HG02884 (cell line): ENCODE data around the gene STKLD1.

Experiments used
- ATAC-seq: cut with Tn5 transposase; IDR thresholded peaks from one replicate; pipeline ENCODE4 v1.9.1; 2021; ENCODE audit warnings: mild to moderate bottlenecking, moderate library complexity; ENCODE audit not compliant: unreplicated experiment

STKLD1 gene

GRCh38 chr9:133405508-133406438 lies 29.6 kb downstream of the STKLD1 start:
- no peak for ATAC-seq

DNA sequence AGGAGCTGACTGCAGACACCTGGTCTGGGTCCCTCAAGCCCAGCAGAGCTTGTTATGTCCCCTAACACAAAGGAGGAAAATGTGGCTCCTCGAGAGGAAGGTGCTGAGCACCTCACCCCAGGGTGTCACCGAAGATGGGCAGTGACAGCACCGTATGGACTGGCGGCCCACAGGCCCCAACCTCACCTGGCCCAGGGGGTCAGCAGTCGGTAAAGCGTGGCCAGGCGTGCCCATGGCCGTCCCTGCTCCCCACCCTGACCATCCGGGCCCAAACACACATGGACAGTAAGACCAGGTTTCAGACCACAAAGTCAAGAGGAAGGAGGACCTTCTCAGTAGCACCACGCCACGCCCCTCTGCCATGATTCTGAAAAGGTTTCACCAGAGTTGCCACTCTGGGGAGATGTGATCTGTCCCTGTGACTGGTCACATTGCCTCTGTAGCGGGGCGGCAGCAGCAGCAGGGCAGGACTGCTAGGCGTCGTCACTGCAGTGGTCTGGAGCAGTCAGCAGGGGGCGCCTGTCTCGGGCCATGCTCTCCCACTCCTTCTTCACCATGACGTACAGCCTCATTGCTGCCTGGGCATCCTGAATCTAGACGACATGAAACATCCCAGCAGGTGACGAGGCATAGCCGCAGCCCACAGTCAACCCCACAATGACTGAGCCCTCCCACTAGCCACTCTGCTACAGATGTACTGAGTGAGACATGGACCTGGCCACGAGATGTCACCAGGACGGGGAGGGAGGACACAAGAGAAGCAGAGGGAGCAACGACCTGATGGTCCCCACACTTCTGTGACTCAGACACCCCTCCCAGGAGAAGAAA lies 30.5 kb downstream of the STKLD1 start:
- ATAC-seq: no peak

GRCh38 chr9:133408042-133408441 lies 31.9 kb downstream of the STKLD1 start:
- no peak for ATAC-seq

DNA sequence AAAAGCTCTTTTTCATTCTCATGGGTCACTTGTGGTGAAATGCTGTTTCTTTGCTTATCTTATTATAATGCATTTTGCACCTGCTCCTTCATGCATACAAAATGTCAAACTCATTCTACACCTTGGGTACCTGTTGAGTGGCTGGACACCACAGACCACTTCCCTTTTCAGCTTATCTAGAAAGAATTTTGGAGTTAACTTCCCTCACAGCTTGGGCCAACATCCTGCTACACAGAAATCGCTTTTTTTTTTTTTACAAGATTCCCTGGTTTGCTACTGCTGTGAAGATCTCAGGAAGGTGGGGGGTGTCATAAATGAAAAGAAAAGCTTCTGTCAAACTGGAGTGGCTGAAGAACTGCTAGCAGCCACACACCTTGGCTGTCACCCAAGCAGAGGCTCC lies 39.0 kb downstream of the STKLD1 start:
- ATAC-seq: no peak

DNA sequence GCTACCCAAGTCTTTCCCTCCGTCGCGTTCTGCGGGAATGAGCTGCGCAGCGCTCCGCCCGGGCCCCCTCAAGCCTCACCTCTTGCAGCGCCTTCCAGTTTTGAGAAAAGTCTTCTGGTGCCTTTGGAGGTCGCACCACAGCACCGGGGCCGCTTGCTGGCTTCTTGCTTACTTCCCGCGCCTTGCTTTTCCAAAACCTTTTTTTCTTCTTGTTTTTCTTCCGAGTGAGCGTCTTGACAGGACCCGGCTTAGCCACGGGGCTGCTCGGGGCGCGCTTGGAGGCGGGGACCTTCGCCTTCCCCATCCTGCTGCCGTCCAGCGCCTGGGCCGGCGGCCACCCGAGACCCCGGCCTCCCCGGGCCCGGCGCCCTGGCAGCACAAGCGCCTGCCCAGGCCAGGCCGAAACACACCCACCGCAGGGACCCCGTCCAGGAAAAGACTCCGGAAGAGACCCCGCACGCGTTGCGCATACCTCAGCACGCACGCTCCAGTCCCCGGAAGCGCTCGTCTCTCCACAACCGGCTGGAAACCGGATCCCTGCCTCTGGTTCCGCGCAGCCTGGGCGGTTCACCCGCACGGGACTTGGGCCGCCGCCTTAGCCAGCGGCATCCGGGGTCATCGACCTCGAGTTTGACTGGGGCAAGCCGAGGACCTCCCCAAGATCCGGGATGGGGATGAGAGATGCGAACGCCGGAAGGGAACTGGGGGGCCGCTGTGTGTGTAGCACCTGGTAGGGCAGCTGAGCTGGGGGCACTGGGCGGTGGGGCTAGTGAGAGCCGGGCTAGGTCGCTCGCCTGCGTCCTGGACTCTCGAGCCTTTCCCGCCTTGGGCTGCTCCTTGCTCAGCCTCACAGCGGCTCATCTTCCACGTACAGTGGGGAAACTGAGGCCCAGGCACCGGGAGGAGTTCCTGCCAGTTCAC lies 41.6 kb downstream of the STKLD1 start, which contains the start of gene REXO4:
Gene REXO4 (minus strand): TSS at position 470 of the 921 bp plus-strand sequence. CDS start 166 bp downstream, at position 304.
- ATAC-seq: peak; percentile 58

DNA sequence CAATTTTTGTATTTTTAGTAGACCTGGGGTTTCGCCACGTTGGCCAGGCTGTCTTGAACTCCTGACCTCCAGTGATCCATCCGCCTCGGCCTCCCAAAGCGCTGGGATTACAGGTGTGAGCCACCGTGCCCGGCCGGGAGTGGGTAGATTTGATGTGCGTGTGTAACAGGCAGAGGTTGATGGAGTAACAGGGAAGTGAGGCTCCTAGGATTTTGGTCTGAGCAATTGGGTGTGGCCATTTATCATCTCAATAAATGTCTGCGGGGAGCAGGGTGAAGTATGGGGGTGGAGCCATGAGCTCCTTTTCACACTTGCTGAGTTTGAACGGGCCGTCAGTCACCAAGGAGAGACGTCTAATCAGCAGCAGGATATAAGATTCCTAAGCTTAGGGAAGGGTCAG lies 42.8 kb downstream of the STKLD1 start:
- no peak for ATAC-seq

DNA sequence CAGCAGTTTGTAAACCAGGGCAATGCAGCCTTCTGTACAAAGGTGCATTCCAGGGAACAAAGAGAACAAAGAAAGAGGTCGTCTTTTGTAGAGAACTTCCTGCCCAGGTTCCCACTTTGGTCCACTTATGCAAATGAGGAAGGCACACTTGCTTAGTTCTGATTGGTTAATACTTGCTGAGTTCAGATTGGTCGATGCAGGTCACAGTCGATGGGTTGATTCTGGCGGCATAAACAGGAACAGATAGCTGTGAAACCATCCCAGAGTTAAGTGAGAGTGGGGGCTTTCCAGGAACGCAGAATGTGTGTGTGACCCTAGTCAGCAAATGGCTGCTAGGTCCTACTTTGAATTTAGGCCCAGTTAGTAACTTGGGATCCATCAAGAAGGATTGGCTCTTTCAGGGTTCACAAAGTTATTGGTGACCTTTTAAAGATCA lies 44.2 kb downstream of the STKLD1 start:
- no peak for ATAC-seq

GRCh38 chr9:133421615-133422542 lies 45.7 kb downstream of the STKLD1 start, which contains the start of gene ADAMTS13:
Gene ADAMTS13, plus strand, starts transcription at chr9:133422367. Its CDS starts 77 bp downstream, at chr9:133422444.
- ATAC-seq: no peak

- ATAC-seq: no peak
Measured at GRCh38 chr9:133423216-133423615, 47.0 kb downstream of the STKLD1 start.

- no peak for ATAC-seq
Measured at GRCh38 chr9:133424187-133424586, 48.0 kb downstream of the STKLD1 start.

DNA sequence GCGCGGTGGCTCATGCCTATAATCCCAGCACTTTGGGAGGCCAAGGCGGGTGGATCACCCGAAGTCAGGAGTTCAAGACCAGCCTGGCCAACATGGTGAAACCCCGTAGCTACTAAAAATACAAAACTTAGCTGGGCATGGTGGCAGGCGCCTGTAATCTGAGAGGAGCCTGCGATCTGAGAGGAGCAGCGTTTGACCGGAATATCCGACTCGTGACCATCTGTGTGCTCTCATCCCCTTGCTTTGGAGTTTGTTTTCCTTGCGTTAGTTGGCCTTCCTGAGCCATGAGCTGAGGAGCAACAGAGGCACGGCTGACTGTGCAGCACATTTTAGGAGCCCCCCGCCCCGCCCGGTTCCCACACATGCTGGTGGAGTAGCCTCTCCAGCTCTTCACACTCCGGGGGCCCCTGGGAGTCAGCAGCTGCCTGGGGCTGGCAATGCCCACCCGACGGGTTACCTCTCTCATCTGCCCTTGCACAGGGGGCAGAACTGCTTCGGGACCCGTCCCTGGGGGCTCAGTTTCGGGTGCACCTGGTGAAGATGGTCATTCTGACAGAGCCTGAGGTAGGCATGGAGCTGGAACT lies 49.0 kb downstream of the STKLD1 start:
- ATAC-seq: no peak

- no peak for ATAC-seq
Measured at GRCh38 chr9:133426011-133426410, 49.8 kb downstream of the STKLD1 start.

- no peak for ATAC-seq
Measured at GRCh38 chr9:133427658-133428348, 51.6 kb downstream of the STKLD1 start.

DNA sequence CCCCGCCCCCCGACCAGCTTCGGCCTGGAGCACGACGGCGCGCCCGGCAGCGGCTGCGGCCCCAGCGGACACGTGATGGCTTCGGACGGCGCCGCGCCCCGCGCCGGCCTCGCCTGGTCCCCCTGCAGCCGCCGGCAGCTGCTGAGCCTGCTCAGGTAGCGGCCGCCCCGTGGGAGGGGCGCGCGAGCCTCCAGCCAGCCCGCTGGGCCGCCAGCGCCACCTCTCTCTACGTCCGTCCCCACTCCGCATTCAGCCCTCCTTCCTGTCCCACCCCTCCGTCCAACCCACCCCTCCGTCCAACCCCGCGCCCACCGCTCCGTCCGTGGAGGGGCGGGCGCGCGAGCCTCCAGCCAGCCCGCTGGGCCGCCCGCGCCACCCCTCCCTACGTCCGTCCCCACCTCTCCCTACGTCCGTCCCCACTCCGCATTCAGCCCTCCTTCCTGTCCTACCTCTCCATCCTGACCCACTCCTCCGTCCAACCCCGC lies 52.5 kb downstream of the STKLD1 start:
- no peak for ATAC-seq

GRCh38 chr9:133429214-133429613 lies 53.0 kb downstream of the STKLD1 start:
- ATAC-seq: no peak

GRCh38 chr9:133429641-133430161 lies 53.5 kb downstream of the STKLD1 start:
- ATAC-seq: no peak

DNA sequence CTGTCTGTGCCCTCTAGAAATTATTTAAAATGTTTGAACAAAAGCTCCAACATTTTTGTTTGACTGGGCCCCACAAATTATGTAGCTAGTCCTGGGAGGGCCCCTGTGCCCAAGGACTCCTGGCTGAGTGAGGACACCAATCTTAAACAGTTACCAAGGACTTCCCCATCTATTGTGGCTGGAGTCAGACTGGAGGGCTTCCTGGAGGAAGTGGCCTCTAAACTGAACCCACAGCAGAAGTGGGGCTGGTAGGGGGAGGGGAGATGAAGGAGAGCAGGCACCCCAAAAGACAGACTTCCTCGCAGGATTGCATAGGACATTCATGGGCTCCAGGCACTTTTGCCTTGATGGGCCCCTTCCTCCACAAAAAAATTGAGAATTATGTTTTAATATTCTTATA lies 54.1 kb downstream of the STKLD1 start:
- no peak for ATAC-seq

GRCh38 chr9:133433351-133433843 lies 57.2 kb downstream of the STKLD1 start:
- ATAC-seq: no peak
